A549 (cell line): Measurements from ENCODE around the gene HNF1A.

ENCODE experiments used
- CEBPB ChIP-seq, 2 experiments: fragments of >200 bp in 1 of 2; sonication (Bioruptor Twin) in 1 of 2; formaldehyde crosslinking in 1 of 2; IDR thresholded peaks; 2 replicates each; pipeline ENCODE4 v1.6.1; 2012 to 2016
- EP300 ChIP-seq, 2 experiments: fragments of >200 bp; sonication (Bioruptor Twin); formaldehyde crosslinking; IDR thresholded peaks; 2 replicates in 1 of 2; 3 replicates in 1 of 2; pipeline ENCODE4 v1.6.1; 2016 to 2017
- MAZ ChIP-seq: fragments of 150-350 bp; IDR thresholded peaks from 2 replicates; pipeline ENCODE4 v1.6.1; 2014; ENCODE audit warnings: antibody characterized with exemption, low read depth, low read length, borderline replicate concordance
- PHF8 ChIP-seq: fragments of 200-600 bp; sonication (generic); IDR thresholded peaks from 2 replicates; pipeline ENCODE4 v1.6.1; 2016; ENCODE audit warnings: low read depth, mild to moderate bottlenecking, antibody characterized with exemption, moderate library complexity, borderline replicate concordance
- POLR2A ChIP-seq: IDR thresholded peaks from 2 replicates; pipeline ENCODE4 v1.6.1; 2012; ENCODE audit warnings: mild to moderate bottlenecking, low read length
- RARB ChIP-seq: fragments of 250-450 bp; sonication (Bioruptor Pico); IDR thresholded peaks from 2 replicates; pipeline ENCODE4 v1.8.0; 2021; ENCODE audit warnings: mild to moderate bottlenecking, moderate library complexity
- RCOR1 ChIP-seq: fragments of 150-350 bp; IDR thresholded peaks from 2 replicates; pipeline ENCODE4 v1.6.1; 2014; ENCODE audit warnings: antibody characterized with exemption, low read length, low read depth
- SMC3 ChIP-seq: fragments of >200 bp; sonication (Bioruptor Twin); formaldehyde crosslinking; IDR thresholded peaks from 3 replicates; pipeline ENCODE4 v1.6.1; 2018; ENCODE audit warnings: inconsistent platforms
- ZFP36 ChIP-seq: fragments of 450-650 bp; IDR thresholded peaks from 2 replicates; pipeline ENCODE4 v1.6.1; 2014; ENCODE audit warnings: borderline replicate concordance; ENCODE audit not compliant: partially characterized antibody
- TF ChIP-seq, protein P1 (sequence below): fragments of >200 bp; sonication (Bioruptor Twin); formaldehyde crosslinking; IDR thresholded peaks from 3 replicates; pipeline ENCODE4 v1.5.1; 2016
- TF ChIP-seq, protein P2 (sequence below): fragments of 200-600 bp; sonication (generic); IDR thresholded peaks from 2 replicates; pipeline ENCODE4 v1.6.1; 2016; ENCODE audit warnings: antibody characterized with exemption, mild to moderate bottlenecking, moderate library complexity
- TF ChIP-seq, protein P3 (sequence below): fragments of 250-450 bp; sonication (Bioruptor Pico); IDR thresholded peaks from 2 replicates; pipeline ENCODE4 v1.5.0; 2021; ENCODE audit warnings: mild to moderate bottlenecking, moderate library complexity, borderline replicate concordance
- TF ChIP-seq, protein P4 (sequence below): IDR thresholded peaks from 2 replicates; pipeline ENCODE4 v1.6.1; 2012

GRCh38 chr12:120989687-120990086, 11.3 kb downstream of the HNF1A start:
- TF ChIP-seq, protein P1, sequence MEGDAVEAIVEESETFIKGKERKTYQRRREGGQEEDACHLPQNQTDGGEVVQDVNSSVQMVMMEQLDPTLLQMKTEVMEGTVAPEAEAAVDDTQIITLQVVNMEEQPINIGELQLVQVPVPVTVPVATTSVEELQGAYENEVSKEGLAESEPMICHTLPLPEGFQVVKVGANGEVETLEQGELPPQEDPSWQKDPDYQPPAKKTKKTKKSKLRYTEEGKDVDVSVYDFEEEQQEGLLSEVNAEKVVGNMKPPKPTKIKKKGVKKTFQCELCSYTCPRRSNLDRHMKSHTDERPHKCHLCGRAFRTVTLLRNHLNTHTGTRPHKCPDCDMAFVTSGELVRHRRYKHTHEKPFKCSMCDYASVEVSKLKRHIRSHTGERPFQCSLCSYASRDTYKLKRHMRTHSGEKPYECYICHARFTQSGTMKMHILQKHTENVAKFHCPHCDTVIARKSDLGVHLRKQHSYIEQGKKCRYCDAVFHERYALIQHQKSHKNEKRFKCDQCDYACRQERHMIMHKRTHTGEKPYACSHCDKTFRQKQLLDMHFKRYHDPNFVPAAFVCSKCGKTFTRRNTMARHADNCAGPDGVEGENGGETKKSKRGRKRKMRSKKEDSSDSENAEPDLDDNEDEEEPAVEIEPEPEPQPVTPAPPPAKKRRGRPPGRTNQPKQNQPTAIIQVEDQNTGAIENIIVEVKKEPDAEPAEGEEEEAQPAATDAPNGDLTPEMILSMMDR = no peak
- TF ChIP-seq, protein P2, sequence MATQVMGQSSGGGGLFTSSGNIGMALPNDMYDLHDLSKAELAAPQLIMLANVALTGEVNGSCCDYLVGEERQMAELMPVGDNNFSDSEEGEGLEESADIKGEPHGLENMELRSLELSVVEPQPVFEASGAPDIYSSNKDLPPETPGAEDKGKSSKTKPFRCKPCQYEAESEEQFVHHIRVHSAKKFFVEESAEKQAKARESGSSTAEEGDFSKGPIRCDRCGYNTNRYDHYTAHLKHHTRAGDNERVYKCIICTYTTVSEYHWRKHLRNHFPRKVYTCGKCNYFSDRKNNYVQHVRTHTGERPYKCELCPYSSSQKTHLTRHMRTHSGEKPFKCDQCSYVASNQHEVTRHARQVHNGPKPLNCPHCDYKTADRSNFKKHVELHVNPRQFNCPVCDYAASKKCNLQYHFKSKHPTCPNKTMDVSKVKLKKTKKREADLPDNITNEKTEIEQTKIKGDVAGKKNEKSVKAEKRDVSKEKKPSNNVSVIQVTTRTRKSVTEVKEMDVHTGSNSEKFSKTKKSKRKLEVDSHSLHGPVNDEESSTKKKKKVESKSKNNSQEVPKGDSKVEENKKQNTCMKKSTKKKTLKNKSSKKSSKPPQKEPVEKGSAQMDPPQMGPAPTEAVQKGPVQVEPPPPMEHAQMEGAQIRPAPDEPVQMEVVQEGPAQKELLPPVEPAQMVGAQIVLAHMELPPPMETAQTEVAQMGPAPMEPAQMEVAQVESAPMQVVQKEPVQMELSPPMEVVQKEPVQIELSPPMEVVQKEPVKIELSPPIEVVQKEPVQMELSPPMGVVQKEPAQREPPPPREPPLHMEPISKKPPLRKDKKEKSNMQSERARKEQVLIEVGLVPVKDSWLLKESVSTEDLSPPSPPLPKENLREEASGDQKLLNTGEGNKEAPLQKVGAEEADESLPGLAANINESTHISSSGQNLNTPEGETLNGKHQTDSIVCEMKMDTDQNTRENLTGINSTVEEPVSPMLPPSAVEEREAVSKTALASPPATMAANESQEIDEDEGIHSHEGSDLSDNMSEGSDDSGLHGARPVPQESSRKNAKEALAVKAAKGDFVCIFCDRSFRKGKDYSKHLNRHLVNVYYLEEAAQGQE = no peak
- no peak for TF ChIP-seq PHF8
- TF ChIP-seq ZFP36 = no peak
- TF ChIP-seq MAZ = no peak
- TF ChIP-seq SMC3 = no peak
- no peak for TF ChIP-seq POLR2A
- TF ChIP-seq CEBPB (IDR thresholded peaks at IDR 0.05) = no peak
- TF ChIP-seq, protein P3, sequence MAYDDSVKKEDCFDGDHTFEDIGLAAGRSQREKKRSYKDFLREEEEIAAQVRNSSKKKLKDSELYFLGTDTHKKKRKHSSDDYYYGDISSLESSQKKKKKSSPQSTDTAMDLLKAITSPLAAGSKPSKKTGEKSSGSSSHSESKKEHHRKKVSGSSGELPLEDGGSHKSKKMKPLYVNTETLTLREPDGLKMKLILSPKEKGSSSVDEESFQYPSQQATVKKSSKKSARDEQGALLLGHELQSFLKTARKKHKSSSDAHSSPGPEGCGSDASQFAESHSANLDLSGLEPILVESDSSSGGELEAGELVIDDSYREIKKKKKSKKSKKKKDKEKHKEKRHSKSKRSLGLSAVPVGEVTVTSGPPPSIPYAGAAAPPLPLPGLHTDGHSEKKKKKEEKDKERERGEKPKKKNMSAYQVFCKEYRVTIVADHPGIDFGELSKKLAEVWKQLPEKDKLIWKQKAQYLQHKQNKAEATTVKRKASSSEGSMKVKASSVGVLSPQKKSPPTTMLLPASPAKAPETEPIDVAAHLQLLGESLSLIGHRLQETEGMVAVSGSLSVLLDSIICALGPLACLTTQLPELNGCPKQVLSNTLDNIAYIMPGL = no peak
- TF ChIP-seq RARB = no peak
- TF ChIP-seq, protein P4, sequence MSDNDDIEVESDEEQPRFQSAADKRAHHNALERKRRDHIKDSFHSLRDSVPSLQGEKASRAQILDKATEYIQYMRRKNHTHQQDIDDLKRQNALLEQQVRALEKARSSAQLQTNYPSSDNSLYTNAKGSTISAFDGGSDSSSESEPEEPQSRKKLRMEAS = no peak
- no peak for TF ChIP-seq RCOR1
- no peak for TF ChIP-seq EP300 (IDR thresholded peaks at IDR 0.05)
